Suprapubic skin (tissue), 4 donors: ENCODE results near the gene PRADC1. TPM values are rescaled to one million over a fixed set of nuclear protein-coding genes. Genes with fewer than 3 reads are reported as not detected.

Experiments
- DNase-seq, 2 donors: peaks; one replicate each; pipeline ENCODE4 v3.0.0-alpha.2; 2019; ENCODE audit warnings: low spot score in 2 of 2
- H3K27ac ChIP-seq: fragments of 200-600 bp; sonication (generic); one replicate; pipeline ENCODE4 v1.5.1; 2019
- H3K27me3 ChIP-seq: fragments of 200-600 bp; sonication (generic); one replicate; pipeline ENCODE4 v1.5.1; 2019
- H3K36me3 ChIP-seq: fragments of 200-600 bp; sonication (generic); one replicate; pipeline ENCODE4 v1.5.1; 2019
- H3K4me1 ChIP-seq: fragments of 200-600 bp; sonication (generic); one replicate; pipeline ENCODE4 v1.5.1; 2019
- H3K4me3 ChIP-seq: fragments of 200-600 bp; sonication (generic); one replicate; pipeline ENCODE4 v1.5.1; 2019; ENCODE audit warnings: mild to moderate bottlenecking
- H3K9me3 ChIP-seq: fragments of 200-600 bp; sonication (generic); one replicate; pipeline ENCODE4 v1.5.1; 2019
- CTCF ChIP-seq, 2 donors: fragments of 200-600 bp in 1 of 2; fragments of 450-650 bp in 1 of 2; sonication (generic) in 1 of 2; IDR thresholded peaks; one replicate each; pipeline ENCODE4 v1.5.1; 2016 to 2019; ENCODE audit warnings: antibody characterized with exemption in 2 of 2, mild to moderate bottlenecking in 1 of 2, moderate library complexity in 1 of 2
- EP300 ChIP-seq: sonication (generic); formaldehyde crosslinking; IDR thresholded peaks from one replicate; pipeline ENCODE4 v1.6.1; 2017; ENCODE audit warnings: antibody characterized with exemption
- POLR2A ChIP-seq, 2 donors: fragments of 450-650 bp; IDR thresholded peaks; one replicate each; pipeline ENCODE4 v1.6.1; 2017; ENCODE audit warnings: antibody characterized with exemption in 2 of 2, mild to moderate bottlenecking in 2 of 2, moderate library complexity in 2 of 2
- POLR2AphosphoS5 ChIP-seq, 3 donors: sonication (generic); formaldehyde crosslinking; IDR thresholded peaks; one replicate each; pipeline ENCODE4 v1.6.1; 2017; ENCODE audit warnings: antibody characterized with exemption in 3 of 3
- WGBS: methylation state at CpG from one replicate; pipeline ENCODE4 v1.1.5; 2018; 5-methylcytosine and 5-hydroxymethylcytosine counted together
- total RNA-seq, 4 donors: library from RNA; depleted of rRNA; stranded (reverse); fragments of >200 nt; gene quantifications; one replicate each; pipeline ENCODE4 v1.1.0, GENCODE V29; 2016

PRADC1 gene
- total RNA-seq, 4 donors from 2014 or later: 7.4 to 34.8 (median 25.3) TPM

- peaks cover 15% of the 10 kb centered on the region for H3K4me1 ChIP-seq
- DNase-seq: peak in 1 of 2 donors; percentile 64
- no peaks in the 10 kb centered on the region for H3K36me3 ChIP-seq
- H3K9me3 ChIP-seq: no peaks in the 10 kb centered on the region
- H3K4me3 ChIP-seq: peak overlapping the region; percentile 49
- TF ChIP-seq POLR2AphosphoS5 (IDR thresholded peaks at IDR 0.05) (no peak), EP300 (no peak), CTCF (IDR thresholded peaks at IDR 0.05) (no peak), POLR2A (IDR thresholded peaks at IDR 0.05) (no peak)
- peaks cover 27% of the 10 kb centered on the region for H3K27me3 ChIP-seq
- no peak overlapping the region for H3K27ac ChIP-seq
- WGBS: 4% methylated on average over 15 of the region's 113 CpGs
Measured at GRCh38 chr2:73268830-73269685, 36.0 kb upstream of the PRADC1 start.

- peaks cover 27% of the 10 kb centered on the region for H3K27me3 ChIP-seq
- peak in 1 of 2 donors; percentile 54 for DNase-seq
- H3K9me3 ChIP-seq: no peaks in the 10 kb centered on the region
- no peak overlapping the region for H3K27ac ChIP-seq
- peaks cover 15% of the 10 kb centered on the region for H3K4me1 ChIP-seq
- no peaks in the 10 kb centered on the region for H3K36me3 ChIP-seq
- H3K4me3 ChIP-seq: peak overlapping the region; percentile 49
- TF ChIP-seq POLR2AphosphoS5 (IDR thresholded peaks at IDR 0.05): no peak
- WGBS: 32% methylated on average over 8 of the region's 14 CpGs
Measured at GRCh38 chr2:73268366-73268829, 35.4 kb upstream of the PRADC1 start.

- DNase-seq: no peak
- Histone ChIP-seq H3K36me3 (no peaks in the 10 kb centered on the region), H3K9me3 (no peaks in the 10 kb centered on the region), H3K27me3 (peaks cover 27% of the 10 kb centered on the region), H3K4me1 (peaks cover 15% of the 10 kb centered on the region), H3K4me3 (no peak overlapping the region), H3K27ac (no peak overlapping the region)
- WGBS: 98% methylated on average over 4 of the region's 4 CpGs
- TF ChIP-seq POLR2AphosphoS5 (IDR thresholded peaks at IDR 0.05): no peak
- TF ChIP-seq POLR2A (IDR thresholded peaks at IDR 0.05): no peak
- no peak for TF ChIP-seq CTCF (IDR thresholded peaks at IDR 0.05)
- TF ChIP-seq EP300: no peak
Measured at GRCh38 chr2:73267008-73267407, 34.0 kb upstream of the PRADC1 start.

- Histone ChIP-seq H3K4me1 (peaks cover 15% of the 10 kb centered on the region), H3K4me3 (no peak overlapping the region), H3K36me3 (no peaks in the 10 kb centered on the region), H3K9me3 (no peaks in the 10 kb centered on the region), H3K27me3 (peaks cover 27% of the 10 kb centered on the region), H3K27ac (no peak overlapping the region)
- peak in 1 of 2 donors; percentile 53 for DNase-seq
- WGBS: 90% methylated on average over 6 of the region's 26 CpGs
- TF ChIP-seq EP300: no peak
- TF ChIP-seq CTCF (IDR thresholded peaks at IDR 0.05): no peak
- no peak for TF ChIP-seq POLR2A (IDR thresholded peaks at IDR 0.05)
- no peak for TF ChIP-seq POLR2AphosphoS5 (IDR thresholded peaks at IDR 0.05)
Measured at GRCh38 chr2:73266061-73266901, 33.2 kb upstream of the PRADC1 start.

GRCh38 chr2:73265298-73266060, 32.4 kb upstream of the PRADC1 start:
- no peak for TF ChIP-seq EP300
- no peak for TF ChIP-seq POLR2AphosphoS5 (IDR thresholded peaks at IDR 0.05)
- Histone ChIP-seq H3K27ac (no peak overlapping the region), H3K36me3 (no peaks in the 10 kb centered on the region), H3K27me3 (peaks cover 27% of the 10 kb centered on the region), H3K4me1 (peaks cover 15% of the 10 kb centered on the region), H3K4me3 (no peak overlapping the region), H3K9me3 (no peaks in the 10 kb centered on the region)
- 90% methylated on average over 12 of the region's 28 CpGs for WGBS
- peak in 1 of 2 donors; percentile 54 for DNase-seq
